ENCODE results near the gene RAPGEF4. TPM values are rescaled to one million over a fixed set of nuclear protein-coding genes. Genes with fewer than 3 reads are reported as not detected.

The RAPGEF4 gene
- total and polyA plus RNA-seq, 12 donors = 1.2 to 11.2 (median 7.9) TPM

GRCh38 chr2:172945510-172945850 lies 209.8 kb downstream of the RAPGEF4 start:
- Histone ChIP-seq H3K27ac (no peak overlapping the region), H3K4me3 (no peak overlapping the region), H3K27me3 (no peaks in the 10 kb centered on the region), H3K4me1 (no peaks in the 10 kb centered on the region), H3K36me3 (no peaks in the 10 kb centered on the region), H3K9me3 (peaks cover 0 to 8% (median 0%) of the 10 kb centered on the region in 11 donors)
- 91 to 96% methylated on average over 2 of the region's 2 CpGs for WGBS, 2 donors
- intact Hi-C loops (cut with DNase I) = no loop called here
- DNase-seq (no peak), ATAC-seq (no peak)
- TF ChIP-seq, protein P1, sequence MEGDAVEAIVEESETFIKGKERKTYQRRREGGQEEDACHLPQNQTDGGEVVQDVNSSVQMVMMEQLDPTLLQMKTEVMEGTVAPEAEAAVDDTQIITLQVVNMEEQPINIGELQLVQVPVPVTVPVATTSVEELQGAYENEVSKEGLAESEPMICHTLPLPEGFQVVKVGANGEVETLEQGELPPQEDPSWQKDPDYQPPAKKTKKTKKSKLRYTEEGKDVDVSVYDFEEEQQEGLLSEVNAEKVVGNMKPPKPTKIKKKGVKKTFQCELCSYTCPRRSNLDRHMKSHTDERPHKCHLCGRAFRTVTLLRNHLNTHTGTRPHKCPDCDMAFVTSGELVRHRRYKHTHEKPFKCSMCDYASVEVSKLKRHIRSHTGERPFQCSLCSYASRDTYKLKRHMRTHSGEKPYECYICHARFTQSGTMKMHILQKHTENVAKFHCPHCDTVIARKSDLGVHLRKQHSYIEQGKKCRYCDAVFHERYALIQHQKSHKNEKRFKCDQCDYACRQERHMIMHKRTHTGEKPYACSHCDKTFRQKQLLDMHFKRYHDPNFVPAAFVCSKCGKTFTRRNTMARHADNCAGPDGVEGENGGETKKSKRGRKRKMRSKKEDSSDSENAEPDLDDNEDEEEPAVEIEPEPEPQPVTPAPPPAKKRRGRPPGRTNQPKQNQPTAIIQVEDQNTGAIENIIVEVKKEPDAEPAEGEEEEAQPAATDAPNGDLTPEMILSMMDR (IDR thresholded peaks at IDR 0.05) = no peak

DNA sequence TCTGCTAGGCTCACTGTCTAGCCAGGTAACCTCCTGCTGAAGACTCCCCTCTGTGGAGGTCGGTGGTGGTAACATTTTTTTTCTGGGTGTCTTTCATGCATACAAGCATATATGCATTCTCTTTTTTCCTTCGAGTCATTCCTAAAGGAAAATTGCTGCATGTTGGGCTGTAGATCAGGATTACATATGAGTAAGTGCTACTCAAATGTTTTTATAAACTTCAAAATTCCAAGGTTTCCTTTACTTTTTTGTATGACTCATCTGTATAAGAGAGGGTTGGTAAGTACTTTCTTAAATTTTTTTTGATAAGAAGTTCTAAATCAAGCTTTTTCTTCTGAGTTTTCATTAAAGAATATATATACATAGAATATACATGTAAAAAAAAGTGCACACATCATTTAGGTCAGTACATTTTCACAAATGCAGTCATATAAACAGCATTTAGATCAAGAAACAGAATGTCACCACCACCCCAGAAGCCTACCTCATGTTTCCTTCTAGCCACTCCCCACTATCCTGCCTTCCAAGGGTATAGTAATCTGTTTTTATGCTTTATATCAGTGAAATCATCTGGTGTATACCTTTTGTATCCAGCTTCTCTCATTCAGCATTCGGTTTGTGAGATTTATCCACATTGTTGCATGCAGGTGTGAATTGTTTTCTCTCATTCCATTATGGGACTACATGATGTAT lies 212.0 kb downstream of the RAPGEF4 start:
- ATAC-seq = no peak
- 84 to 87% methylated on average over 3 of the region's 3 CpGs for WGBS, 2 donors
- intact Hi-C loops (cut with DNase I) = no loop called here

DNA sequence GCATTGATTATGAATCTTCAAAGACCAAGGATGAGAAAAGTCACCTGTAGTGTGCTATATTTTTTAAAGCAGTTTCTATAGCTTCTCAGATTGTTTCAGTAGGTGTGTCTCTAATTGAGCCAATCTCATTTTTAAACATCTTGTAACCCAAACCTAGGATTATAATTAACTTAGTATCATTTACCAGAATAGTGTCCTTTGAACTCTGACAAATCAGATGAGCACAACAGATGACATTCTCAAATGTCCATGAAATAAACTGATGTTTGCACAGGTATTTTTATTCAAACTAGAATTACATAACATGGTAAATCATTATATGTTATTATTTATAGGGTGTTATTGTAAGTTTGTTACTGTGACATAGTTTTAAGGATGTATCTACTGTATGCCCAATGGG lies 213.9 kb downstream of the RAPGEF4 start:
- intact Hi-C loops (cut with DNase I) = no loop called here
- TF ChIP-seq, protein P1 (IDR thresholded peaks at IDR 0.05) = no peak
- ATAC-seq = no peak

More for the DNA sequence above, 212.0 kb downstream of the RAPGEF4 start:
- TF ChIP-seq, protein P1 (IDR thresholded peaks at IDR 0.05) = no peak
- H3K36me3 ChIP-seq = no peaks in the 10 kb centered on the region
- no peak overlapping the region for H3K27ac ChIP-seq
- H3K4me3 ChIP-seq = no peak overlapping the region
- no peak for DNase-seq
- no peaks in the 10 kb centered on the region for H3K27me3 ChIP-seq
- peaks cover 0 to 5% (median 0%) of the 10 kb centered on the region in 11 donors for H3K9me3 ChIP-seq
- no peaks in the 10 kb centered on the region for H3K4me1 ChIP-seq

DNA sequence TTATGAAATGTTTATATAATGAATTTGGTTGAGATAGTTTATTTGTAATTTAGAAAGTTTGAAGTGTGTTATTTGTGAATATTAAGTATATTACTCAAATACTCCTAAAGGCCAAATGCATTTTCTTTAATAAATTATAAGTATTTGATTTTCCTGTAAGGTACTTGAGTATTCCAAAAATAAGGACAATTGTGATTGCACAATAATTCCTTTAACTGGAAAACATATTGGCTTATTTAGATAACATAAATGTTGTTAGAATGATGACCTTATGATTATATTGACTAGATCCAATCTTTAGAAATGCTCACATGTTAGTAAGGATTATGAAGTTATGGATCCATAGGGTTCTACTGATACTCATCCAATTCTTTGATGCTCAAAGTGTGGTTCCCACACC lies 214.9 kb downstream of the RAPGEF4 start:
- Histone ChIP-seq H3K4me3 (no peak overlapping the region), H3K27me3 (no peaks in the 10 kb centered on the region), H3K4me1 (no peaks in the 10 kb centered on the region), H3K36me3 (no peaks in the 10 kb centered on the region), H3K27ac (no peak overlapping the region), H3K9me3 (peaks cover 0 to 5% (median 0%) of the 10 kb centered on the region in 11 donors)
- DNase-seq (no peak), ATAC-seq (no peak)
- TF ChIP-seq, protein P1 (IDR thresholded peaks at IDR 0.05) = no peak
- intact Hi-C loops (cut with DNase I) = no loop called here

More for the DNA sequence above, 213.9 kb downstream of the RAPGEF4 start:
- no peaks in the 10 kb centered on the region for H3K36me3 ChIP-seq
- DNase-seq = no peak
- no peaks in the 10 kb centered on the region for H3K4me1 ChIP-seq
- no peaks in the 10 kb centered on the region for H3K27me3 ChIP-seq
- H3K27ac ChIP-seq = no peak overlapping the region
- peaks cover 0 to 5% (median 0%) of the 10 kb centered on the region in 11 donors for H3K9me3 ChIP-seq
- H3K4me3 ChIP-seq = no peak overlapping the region
